ENCODE measurements around the gene SDC4. TPM values are rescaled to one million over a fixed set of nuclear protein-coding genes. Genes with fewer than 3 reads are reported as not detected.

SDC4 gene
- total RNA-seq, 2 experiments from 2014 or later: 21.1 to 22.0 TPM

- Mint-ChIP-seq H3K4me1 (ENCODE audit: low read depth) (peaks cover 29% of the 10 kb centered on the region), H3K4me3 (no peak overlapping the region), H3K36me3 (ENCODE audit: low read depth) (no peaks in the 10 kb centered on the region), H3K27ac (no peak overlapping the region), H3K9me3 (no peaks in the 10 kb centered on the region), H3K27me3 (peaks cover 36% of the 10 kb centered on the region)
- no peak for TF ChIP-seq CTCF (IDR thresholded peaks at IDR 0.05)
- ChIA-PET POLR2A (no interaction called here), CTCF (interaction anchor here (0.8 to 8.4 kb wide), 8 partner anchors 13 to 455 kb away, joined by 3 to 40 read pairs (median 4); no protein-coding TSS in a partner anchor)
- no peak for DNase-seq
- intact Hi-C loops (cut with micrococcal nuclease): no loop called here
- no peak for ATAC-seq
Observed at GRCh38 chr20:45315672-45316071, 32.6 kb downstream of the SDC4 start.

- ChIA-PET CTCF (interaction anchor here (1.0 to 3.1 kb wide), 6 partner anchors 9 to 457 kb away, joined by 3 to 29 read pairs (median 3); partner anchors contain the start of gene PIGT), POLR2A (no interaction called here)
- Mint-ChIP-seq H3K36me3 (ENCODE audit: low read depth) (no peaks in the 10 kb centered on the region), H3K27me3 (peaks cover 47% of the 10 kb centered on the region), H3K27ac (no peak overlapping the region), H3K9me3 (no peaks in the 10 kb centered on the region), H3K4me3 (no peak overlapping the region), H3K4me1 (ENCODE audit: low read depth) (peaks cover 23% of the 10 kb centered on the region)
- ATAC-seq: no peak
- TF ChIP-seq CTCF (IDR thresholded peaks at IDR 0.05): no peak
- intact Hi-C loops (cut with micrococcal nuclease): loop anchor here (5.0 kb wide), 1 partner anchor 43 kb away; no protein-coding TSS in a partner anchor
- DNase-seq: no peak
Observed at GRCh38 chr20:45313943-45314342, 34.3 kb downstream of the SDC4 start.

- H3K9me3 Mint-ChIP-seq: no peaks in the 10 kb centered on the region
- peaks cover 15% of the 10 kb centered on the region for H3K4me1 Mint-ChIP-seq (ENCODE audit: low read depth)
- H3K27me3 Mint-ChIP-seq: peaks cover 48% of the 10 kb centered on the region
- no peak overlapping the region for H3K27ac Mint-ChIP-seq
- TF ChIP-seq CTCF (IDR thresholded peaks at IDR 0.05): no peak
- ChIA-PET CTCF (interaction anchor here (1.0 to 3.1 kb wide), 10 partner anchors 8 to 458 kb away, joined by 3 to 29 read pairs (median 4); partner anchors contain the start of gene PIGT), POLR2A (no interaction called here)
- ATAC-seq: no peak
- no peaks in the 10 kb centered on the region for H3K36me3 Mint-ChIP-seq (ENCODE audit: low read depth)
- DNase-seq: no peak
- intact Hi-C loops (cut with micrococcal nuclease): loop anchor here (5.0 kb wide), 1 partner anchor 44 kb away; no protein-coding TSS in a partner anchor
- H3K4me3 Mint-ChIP-seq: no peak overlapping the region
Observed at GRCh38 chr20:45313065-45313695, 35.0 kb downstream of the SDC4 start.

GRCh38 chr20:45312241-45312640 lies 36.0 kb downstream of the SDC4 start:
- Mint-ChIP-seq H3K27me3 (peaks cover 56% of the 10 kb centered on the region), H3K4me3 (no peak overlapping the region), H3K4me1 (ENCODE audit: low read depth) (peaks cover 8% of the 10 kb centered on the region), H3K36me3 (ENCODE audit: low read depth) (no peaks in the 10 kb centered on the region), H3K9me3 (no peaks in the 10 kb centered on the region), H3K27ac (no peak overlapping the region)
- ATAC-seq (no peak), DNase-seq (no peak)
- no peak for TF ChIP-seq CTCF (IDR thresholded peaks at IDR 0.05)
- POLR2A ChIA-PET: no interaction called here
- CTCF ChIA-PET: interaction anchor here (0.5 to 3.1 kb wide), 24 partner anchors 9 to 459 kb away, joined by 3 to 29 read pairs (median 4); partner anchors contain the start of gene SYS1
- intact Hi-C loops (cut with micrococcal nuclease): loop anchor here (5.0 kb wide), 1 partner anchor 45 kb away; no protein-coding TSS in a partner anchor

GRCh38 chr20:45311589-45312211 lies 36.5 kb downstream of the SDC4 start:
- POLR2A ChIA-PET: no interaction called here
- peak; percentile 80 for ATAC-seq

More at GRCh38 chr20:45311589-45312211, 36.5 kb downstream of the SDC4 start:
- Mint-ChIP-seq H3K36me3 (ENCODE audit: low read depth) (no peaks in the 10 kb centered on the region), H3K27me3 (peaks cover 57% of the 10 kb centered on the region), H3K9me3 (no peaks in the 10 kb centered on the region), H3K27ac (no peak overlapping the region), H3K4me3 (no peak overlapping the region), H3K4me1 (ENCODE audit: low read depth) (peaks cover 5% of the 10 kb centered on the region)
- CTCF ChIA-PET: interaction anchor here (0.5 to 3.1 kb wide), 23 partner anchors 9 to 459 kb away, joined by 3 to 29 read pairs (median 4); partner anchors contain the start of gene SYS1
- TF ChIP-seq CTCF (IDR thresholded peaks at IDR 0.05): peak; percentile 93
- DNase-seq: peak; percentile 74
- intact Hi-C loops (cut with micrococcal nuclease): loop anchor here (5.0 kb wide), 1 partner anchor 46 kb away; no protein-coding TSS in a partner anchor

All from activated CD8-positive, alpha-beta T cell treated with anti-CD3 and anti-CD28 coated beads for 36 hours (primary cell).